GM11168 (cell line): ENCODE data around the gene GPHN.
"Not testable (repeated sequence)": the region's sequence is repeated elsewhere in the genome, so short reads cannot be mapped to it uniquely, and the experiment has no call there.

Source experiments
- in situ Hi-C: fragments of 300-500 bp; cut with MboI; formaldehyde crosslinking; loops from one replicate; pipeline ENCODE4 v1.12.0; 2022; ENCODE audit warnings: low sequenced_read_pairs; ENCODE audit not compliant: unreplicated experiment

GPHN gene

GRCh38 chr14:66575939-66576338 is 68.0 kb downstream of the GPHN start:
- in situ Hi-C loops: no loop called here

GRCh38 chr14:66587753-66588152 is 79.8 kb downstream of the GPHN start:
- in situ Hi-C loops: not testable (repeated sequence)

GRCh38 chr14:66595394-66595793 is 87.4 kb downstream of the GPHN start:
- in situ Hi-C loops: no loop called here

DNA sequence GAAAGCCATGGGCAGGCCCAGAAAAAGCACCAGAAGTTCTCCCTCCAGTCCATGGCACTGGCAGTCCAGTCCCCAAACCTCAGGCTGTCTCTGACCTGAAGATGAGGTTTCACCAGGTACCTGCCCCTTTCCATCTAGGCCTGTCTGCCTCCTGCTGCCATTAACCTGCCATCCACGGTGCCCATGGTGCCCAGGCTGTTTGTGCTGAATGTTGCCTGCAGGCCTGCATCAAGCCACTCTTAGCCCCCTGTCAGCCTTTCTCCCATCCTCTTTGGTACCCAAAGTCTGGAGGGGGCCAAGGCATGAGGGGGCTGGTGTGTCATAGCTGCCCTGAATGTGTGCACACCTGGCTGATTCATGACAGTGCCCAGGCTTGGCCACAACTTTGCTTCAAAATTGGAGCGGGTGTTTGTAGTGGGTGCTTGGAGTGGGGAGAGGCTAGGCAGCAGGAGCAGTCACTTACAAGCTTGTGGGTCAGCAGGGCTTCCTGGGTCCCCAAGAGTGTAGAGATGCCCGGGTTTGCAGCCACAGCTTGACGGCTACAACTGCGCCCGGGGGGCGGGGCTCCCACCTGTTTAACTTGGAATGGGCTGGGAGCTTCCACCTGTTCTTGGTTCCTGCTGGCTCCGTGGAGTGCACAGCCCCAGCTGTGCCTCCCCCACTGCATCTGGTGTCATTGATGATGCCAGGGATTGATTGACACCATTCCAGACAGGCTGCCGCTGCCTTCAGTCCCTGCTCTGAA is 88.5 kb downstream of the GPHN start:
- in situ Hi-C loops: no loop called here

- in situ Hi-C loops: no loop called here
Measured at GRCh38 chr14:66600416-66600815, 92.5 kb downstream of the GPHN start.

DNA sequence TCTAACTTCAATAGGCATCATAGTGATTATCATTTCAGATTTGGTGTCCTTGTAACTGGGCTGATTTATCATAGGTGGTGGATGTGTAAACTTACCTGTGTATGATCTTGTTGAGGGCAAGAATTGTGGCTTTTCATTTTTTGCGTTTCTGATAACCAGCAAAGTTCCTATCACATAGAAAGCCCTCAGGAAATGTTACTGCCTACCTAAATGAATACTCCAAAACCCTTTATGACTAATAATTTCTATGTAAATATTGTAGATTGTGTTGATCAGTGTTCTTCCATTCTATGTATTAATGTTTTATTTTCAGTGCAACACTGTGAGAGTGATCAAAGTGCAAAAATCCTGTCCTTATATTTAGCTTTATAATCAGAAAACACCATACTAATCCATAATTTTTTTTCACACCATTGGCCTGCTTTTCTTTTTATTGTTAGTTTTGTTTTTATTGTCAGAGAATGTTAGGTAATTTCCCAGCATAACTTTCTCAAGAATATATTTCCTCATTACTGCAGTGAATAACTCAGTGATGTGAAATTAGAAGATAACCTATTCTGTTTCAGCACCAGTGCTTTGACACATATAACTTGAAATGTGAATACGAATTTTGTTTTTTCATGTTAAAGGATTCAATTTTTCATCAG is 94.1 kb downstream of the GPHN start:
- in situ Hi-C loops: no loop called here

DNA sequence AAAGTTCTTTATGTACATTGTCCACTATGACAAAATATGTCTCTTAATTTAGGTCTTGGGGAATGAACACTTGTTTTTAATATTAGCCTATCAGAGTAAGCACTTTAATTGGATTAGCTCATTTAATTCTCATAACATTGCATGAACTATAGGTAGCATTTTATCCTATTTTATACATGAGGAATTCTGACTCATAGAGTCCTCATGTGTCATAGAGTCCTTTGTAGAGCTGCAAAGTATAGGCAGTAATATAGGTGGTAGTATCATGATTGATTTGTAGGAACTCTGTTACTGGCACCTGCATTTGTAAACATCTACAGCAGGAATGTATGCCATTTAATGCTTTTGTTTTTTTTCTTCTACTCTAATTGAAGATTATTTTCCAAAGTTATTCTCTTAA is 96.0 kb downstream of the GPHN start:
- in situ Hi-C loops: no loop called here

- in situ Hi-C loops: no loop called here
Measured at GRCh38 chr14:66606826-66607225, 98.9 kb downstream of the GPHN start.

- in situ Hi-C loops: no loop called here
Measured at GRCh38 chr14:66610154-66610563, 102.2 kb downstream of the GPHN start.

- in situ Hi-C loops: no loop called here
Measured at GRCh38 chr14:66613344-66613743, 105.4 kb downstream of the GPHN start.

GRCh38 chr14:66619952-66620351 is 112.0 kb downstream of the GPHN start:
- in situ Hi-C loops: no loop called here

GRCh38 chr14:66623838-66624237 is 115.9 kb downstream of the GPHN start:
- in situ Hi-C loops: no loop called here

DNA sequence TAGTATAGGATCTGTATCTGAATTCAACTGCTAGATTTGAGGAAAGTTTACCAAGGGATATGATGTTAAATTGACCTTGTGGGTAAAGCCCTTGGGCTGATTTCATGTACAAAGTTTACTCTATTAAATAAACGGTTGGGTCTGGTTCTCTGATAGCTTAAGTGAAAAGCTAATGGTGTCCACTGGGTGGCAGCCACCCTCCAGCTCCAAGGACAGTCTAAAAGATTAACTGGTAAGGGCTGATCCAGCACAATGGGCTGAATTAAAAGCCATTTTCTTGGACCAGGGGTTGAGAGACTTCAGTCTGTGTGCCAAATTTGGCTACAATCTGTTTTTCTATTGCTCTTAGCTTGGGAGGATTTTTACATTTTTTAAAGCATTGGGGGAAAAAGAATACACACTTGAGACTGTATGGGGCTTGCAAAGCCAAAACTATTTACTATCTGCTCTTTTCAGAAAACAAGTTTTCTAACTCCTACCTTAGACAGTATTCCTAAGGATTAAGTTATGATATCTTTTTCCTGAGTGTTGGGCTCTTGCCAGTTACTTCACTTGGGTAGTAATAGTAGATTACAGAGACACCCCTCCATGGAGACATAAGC is 116.5 kb downstream of the GPHN start:
- in situ Hi-C loops: no loop called here

DNA sequence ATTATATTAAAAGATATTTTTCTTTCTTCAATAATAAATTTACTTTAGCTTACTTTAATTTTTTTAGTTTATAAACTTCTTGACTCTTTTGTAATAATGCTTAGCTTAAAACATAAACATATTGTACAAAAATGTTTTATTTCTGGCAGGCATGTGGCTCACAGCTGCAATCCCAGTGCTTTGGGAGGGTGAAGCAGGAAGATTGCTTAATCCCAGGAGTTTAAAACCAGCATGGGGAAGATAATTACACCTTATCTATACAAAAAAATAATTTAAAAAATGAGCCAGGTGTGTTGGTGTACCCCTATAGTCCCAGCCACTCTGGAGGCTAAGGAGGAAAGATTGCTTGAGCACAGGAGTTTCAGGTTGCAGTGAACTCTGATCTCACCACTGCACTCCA is 120.7 kb downstream of the GPHN start:
- in situ Hi-C loops: no loop called here

DNA sequence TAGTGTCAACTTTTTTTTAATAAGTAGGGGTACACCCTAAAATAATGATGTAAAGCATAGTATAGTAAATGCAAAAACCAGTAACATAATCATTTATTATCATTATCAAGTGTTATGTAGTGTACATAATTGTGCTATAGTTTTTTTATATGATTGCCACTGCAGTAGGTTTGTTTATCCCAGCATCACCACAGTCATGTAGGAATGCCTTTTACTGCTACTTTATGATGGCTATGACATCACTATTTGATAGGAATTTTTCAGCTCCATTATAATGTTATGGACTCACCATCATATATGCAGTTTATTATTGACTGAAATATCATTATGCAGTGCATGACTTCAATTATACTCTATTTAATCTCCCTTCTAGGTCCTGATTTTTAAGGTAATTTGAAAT is 121.6 kb downstream of the GPHN start:
- in situ Hi-C loops: no loop called here

GRCh38 chr14:66634876-66635275 is 126.9 kb downstream of the GPHN start:
- in situ Hi-C loops: loop anchor here (5.0 to 10.0 kb wide), 2 partner anchors 107 to 520 kb away; no protein-coding TSS in a partner anchor

DNA sequence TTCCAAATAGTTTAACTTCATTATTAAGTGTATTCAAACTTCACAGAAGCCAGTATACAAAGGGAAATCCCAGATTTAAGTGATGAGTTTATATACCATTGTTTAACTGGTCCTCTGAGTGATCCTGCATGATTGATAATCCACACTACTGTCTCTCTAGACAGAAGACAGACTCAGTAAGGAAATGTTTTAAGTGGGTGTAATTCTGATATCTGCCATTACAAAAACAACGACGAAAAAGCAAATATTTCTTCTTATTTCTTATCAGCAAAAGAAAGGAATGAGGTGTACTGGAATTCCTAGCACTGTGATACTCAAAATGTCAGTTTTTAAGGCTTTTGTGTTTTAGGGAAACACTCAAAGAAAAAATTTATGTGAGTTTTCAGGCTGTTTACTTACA is 127.5 kb downstream of the GPHN start:
- in situ Hi-C loops: loop anchor here (10.0 kb wide), 1 partner anchor 519 kb away; no protein-coding TSS in a partner anchor

DNA sequence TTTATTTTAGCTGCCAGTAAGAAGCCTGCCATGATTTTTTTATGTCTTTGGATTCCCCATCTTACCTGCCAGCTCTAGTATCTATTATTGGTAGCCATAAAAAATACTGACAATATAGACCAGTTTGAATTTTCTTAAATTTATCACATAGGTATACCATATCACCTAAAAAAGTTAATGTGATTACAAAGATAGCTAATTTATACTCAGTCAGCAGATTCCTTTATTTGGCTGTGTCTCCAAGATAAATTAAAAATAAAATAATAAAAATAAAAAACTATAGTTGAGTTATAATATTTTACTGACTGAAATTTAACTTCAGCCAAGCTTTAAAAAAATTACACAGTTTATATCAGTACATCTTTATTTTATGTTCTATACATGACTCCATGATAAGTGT is 128.3 kb downstream of the GPHN start:
- in situ Hi-C loops: loop anchor here (10.0 kb wide), 1 partner anchor 519 kb away; no protein-coding TSS in a partner anchor

GRCh38 chr14:66638689-66639088 is 130.7 kb downstream of the GPHN start:
- in situ Hi-C loops: loop anchor here (10.0 kb wide), 1 partner anchor 516 kb away; no protein-coding TSS in a partner anchor

DNA sequence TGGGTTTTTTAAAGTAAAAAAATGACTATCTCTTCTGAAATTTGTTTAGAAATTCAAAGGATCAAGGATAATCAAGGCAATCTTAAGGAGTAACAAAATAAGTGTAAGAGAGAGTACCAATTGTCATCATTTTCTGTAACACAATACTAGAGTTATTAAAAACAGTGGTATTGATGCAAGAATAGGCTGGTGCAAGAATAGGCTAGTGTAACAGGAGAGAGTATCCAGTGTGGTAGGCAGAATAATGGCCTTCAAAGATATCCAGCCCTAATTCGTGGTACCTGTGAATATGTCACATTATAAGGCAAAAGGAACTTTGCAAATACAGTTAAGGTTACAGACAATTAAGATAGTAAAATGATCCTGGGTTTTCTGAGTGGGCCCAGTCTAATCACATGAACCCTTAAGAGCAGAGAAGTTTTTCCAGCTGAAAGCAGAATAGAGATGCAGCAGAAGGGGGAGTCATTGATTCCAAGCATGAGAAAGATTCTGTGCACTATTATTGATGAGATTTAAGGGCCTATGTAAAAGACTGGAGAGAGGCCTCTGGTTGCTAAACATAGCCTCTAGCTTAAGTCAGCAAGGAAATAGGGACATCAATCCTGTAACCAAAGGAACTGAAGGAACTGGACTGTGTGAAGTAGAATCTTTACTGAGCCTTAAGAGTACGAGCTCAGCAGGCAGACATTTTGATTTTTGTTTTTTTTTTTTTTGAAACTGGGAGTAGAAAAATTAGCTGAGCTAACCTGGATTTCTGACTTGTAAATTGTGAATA is 134.1 kb downstream of the GPHN start:
- in situ Hi-C loops: no loop called here

DNA sequence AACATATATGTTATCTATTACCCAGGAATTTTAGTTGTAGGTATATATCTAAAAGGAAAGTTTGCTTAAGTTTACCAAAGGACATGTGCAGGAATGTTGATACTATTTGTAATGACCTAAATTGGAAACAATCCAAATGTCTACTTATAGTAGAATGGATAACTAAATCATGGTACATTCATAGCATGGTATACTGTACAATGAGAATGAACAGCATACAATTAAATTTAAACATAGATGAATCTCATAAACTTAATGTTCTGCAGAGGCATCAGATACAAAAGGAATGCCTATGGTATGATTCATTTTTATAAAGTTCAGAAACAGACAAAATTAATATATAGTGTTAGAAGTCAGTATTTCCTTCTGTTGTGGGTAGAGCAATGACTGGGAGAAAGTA is 135.4 kb downstream of the GPHN start:
- in situ Hi-C loops: no loop called here
